HG03575 (cell line): ENCODE results near the gene FBXO15.

ENCODE experiments used
- ATAC-seq: cut with Tn5 transposase; IDR thresholded peaks from one replicate; pipeline ENCODE4 v1.9.1; 2021; ENCODE audit not compliant: unreplicated experiment, insufficient number of reproducible peaks, low FRiP score; ENCODE audit errors: extremely low read depth

The FBXO15 gene

GRCh38 chr18:74163019-74163660, 15.5 kb upstream of the FBXO15 start:
- ATAC-seq = no peak

DNA sequence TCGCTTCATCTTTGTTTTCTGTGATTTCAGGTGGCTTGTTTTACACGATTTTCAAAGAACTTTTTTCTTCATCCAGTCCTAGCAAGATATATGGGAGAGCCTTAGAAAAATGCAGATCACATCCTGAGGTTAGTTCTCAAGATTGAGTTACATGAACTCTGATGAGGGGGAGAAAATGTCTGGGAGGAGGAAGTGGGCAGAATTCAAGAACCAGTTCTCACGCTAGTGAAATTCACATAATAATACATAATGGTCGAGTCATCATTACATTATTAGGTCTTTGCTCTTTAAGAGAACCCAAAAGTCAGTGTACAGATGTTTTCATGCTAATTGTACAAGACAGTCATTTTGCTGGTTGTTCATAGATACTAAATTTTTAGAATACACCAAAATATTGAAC, 7.6 kb upstream of the FBXO15 start:
- ATAC-seq = no peak

DNA sequence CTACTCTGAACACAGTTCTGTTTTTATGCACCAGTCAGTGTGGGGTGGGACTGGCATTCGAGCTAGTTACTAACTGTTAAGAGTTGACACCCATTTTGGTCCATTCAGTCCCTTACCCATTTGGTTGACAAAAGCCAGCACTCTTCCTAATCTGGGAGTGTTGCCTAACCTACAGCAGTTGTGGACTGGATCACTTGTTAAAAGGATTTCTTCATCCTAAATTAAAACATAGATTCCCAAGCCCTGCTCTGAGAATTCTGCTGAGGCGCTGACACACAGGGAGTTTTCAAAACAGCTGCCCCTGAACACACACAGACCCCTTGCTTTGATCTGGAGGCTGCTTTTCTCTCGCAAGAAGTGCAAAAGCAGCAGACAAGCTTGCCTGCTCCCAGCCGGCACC, 7.1 kb upstream of the FBXO15 start:
- ATAC-seq = no peak

DNA sequence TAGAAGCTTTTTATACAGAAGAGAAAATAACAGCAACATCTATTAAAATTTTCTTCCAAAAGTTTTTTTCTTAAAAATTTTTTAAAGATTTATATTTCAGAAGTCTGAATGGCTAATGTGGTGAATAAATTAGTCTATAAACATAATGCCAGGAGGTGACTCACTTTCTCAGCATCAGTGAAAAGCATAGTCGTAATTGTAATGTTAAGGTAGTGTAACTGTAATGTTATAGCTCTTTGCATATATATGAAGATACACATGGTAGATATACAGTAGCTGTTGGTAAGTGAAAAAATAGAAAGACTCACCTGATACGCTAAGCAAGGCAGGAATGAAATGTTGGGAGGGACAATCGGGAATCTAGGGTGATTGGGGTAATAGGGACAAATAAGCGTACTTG, 6.2 kb upstream of the FBXO15 start:
- ATAC-seq = no peak

- ATAC-seq = no peak
Observed at GRCh38 chr18:74153377-74153776, 5.7 kb upstream of the FBXO15 start.

DNA sequence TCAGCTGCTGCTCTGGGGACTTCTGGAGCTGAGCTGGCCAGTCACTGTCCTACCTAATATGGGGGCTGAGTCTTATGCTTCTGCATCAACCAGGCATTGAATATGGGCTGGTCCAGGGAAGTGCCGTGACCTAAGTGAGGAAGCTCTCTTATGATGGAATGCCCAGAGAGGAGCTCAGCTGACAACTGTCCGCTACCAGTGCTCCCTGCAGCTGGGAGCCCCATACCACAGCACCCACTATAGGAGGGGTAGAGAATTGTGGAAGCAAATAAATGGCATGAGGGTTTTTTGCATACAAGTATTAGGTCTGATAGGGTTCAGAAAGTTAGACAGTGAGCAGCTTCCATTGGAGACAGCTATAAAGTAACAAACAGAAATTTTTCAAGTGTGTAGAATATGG, 5.2 kb upstream of the FBXO15 start:
- ATAC-seq = no peak

DNA sequence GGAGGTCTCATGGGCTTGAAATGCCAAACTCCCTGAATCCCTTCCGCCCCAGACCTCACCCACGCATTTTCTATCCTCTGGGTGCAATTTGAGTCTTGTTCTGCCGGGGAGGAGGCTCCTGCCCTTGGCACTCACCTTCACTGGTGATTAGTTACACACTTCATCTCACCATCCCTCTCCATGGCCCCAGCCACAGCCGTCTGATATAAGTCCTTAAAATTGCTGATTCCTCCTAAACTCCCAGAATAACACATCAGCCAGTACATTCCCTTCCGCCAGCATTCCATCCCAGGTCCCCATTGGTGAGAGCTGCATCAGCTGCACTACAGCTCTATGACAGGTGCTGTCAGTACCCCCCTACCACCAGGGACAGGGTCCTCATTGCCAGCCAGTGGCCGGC, 4.6 kb upstream of the FBXO15 start:
- no peak for ATAC-seq

GRCh38 chr18:74149878-74150277, 2.2 kb upstream of the FBXO15 start:
- no peak for ATAC-seq

DNA sequence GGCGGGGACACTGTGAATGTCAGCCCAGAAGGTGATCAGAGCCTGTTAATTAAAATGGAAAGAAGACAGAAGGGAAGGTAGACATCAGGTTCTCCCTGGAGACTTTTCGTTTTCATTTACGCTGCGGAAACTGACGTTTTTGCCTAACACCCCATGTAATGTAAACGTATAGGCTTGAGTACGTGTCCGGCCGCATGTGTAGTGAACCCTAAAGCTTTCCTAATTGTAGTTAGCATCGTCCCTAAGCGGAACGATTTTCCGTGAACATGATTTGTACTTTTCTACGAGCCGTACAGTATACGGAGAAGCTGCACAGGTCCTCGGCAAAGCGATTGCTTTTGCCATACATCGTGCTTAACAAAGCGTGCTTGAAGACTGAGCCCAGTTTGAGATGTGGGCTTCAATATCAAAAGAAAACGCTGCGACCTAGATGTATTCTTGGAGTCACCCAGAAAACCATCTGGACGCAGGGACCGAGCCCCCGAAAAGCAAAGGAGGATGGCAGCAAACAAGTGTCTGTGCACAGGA, 973 bp upstream of the FBXO15 start:
- no peak for ATAC-seq

- ATAC-seq = no peak
Observed at GRCh38 chr18:74147491-74147778, 199 bp downstream of the FBXO15 start.

DNA sequence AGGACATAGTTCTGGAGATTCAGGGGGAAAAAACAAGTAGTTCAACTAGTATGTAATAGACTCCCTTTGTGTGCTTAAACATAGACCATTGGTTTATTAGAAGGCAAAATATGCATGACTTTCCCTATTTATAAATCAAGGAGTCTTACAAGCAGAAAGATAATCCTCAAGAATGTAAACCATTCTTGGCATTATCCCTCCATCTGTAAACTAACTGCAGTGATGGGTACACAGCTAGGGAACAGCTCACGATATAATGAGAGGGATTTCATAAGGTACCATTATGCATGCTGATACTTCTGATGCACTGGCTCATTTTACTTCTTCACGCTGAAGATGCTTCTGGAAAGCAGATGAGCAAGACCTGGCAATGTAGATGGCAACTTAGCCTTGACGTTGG, 878 bp downstream of the FBXO15 start:
- ATAC-seq = no peak

DNA sequence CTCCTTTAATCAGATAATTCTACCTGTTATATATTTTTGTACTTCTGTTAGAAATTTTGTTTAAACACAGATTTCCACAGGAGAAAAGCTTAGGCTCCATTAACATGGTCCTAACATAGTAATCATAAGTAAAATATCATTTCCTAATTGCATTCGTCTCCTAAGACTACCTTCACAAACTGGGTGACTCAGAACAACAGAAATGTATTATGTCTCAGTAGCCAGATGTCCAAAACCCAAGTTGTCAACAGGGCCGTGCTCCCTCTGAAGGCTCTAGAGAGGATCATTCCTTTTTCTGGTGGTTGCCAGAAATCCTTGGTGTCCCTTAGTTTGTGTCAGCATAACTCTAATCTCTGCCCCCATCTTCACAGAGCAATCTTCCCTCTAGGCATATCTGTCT, 5.4 kb downstream of the FBXO15 start:
- no peak for ATAC-seq

- no peak for ATAC-seq
Observed at GRCh38 chr18:74141667-74142066, 6.0 kb downstream of the FBXO15 start.

DNA sequence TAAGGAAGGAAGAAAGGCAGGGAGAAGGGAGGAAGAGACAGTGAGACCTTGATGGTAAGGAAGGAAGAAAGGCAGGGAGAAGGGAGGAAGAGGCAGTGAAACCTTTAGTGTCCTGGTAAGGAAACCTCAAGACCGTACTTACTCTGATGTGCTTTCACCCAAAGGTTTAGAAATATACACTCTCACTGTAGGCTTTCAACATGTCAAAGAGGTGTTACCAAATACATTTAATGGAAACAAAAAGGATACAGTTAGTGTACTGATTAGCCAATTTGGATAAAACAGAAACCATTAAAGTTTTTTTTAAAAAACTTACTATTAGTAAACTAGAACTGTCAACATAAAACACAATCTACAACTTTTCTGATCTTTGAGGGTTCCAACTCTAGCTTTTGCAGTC, 7.1 kb downstream of the FBXO15 start:
- no peak for ATAC-seq

DNA sequence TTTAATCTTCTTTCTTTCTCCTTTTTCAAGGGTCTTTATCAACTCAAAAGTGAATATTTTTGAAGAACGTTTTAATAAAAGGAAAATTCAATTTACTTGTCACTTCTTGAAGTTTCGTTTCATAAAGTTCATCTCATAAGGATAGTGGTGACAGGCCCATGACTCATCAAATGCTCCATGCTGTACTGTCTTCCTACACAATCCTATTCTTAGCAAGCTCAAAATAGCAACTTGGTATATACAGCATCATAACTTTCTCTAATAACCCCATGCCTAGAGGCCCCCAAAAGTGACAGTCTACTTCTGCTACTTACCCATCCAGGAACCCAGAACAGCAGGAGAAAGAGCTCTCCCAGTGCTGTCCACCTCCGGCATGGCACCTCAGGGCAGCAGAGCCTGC, 7.7 kb downstream of the FBXO15 start:
- no peak for ATAC-seq

DNA sequence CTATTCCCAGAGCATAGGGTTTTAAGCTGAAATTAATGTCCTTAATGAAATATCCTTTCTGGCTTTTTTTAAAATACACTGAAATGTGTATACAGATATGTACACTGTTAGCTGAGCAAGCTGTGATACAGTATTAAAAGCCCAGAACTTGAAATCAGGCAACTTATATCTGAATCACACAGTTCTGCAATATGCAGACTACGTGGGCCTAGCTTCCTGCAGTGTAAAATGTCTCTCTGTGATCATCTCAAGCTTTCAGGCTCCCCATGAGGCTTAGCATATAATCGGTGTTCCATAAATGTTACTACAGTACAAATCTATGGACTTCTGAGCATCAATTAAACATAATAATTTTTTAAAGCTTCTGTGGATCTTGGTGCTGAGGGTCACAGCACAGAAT, 8.2 kb downstream of the FBXO15 start:
- no peak for ATAC-seq

- no peak for ATAC-seq
Observed at GRCh38 chr18:74137920-74138538, 9.6 kb downstream of the FBXO15 start.

- ATAC-seq = no peak
Observed at GRCh38 chr18:74132201-74132600, 15.4 kb downstream of the FBXO15 start.

- no peak for ATAC-seq
Observed at GRCh38 chr18:74131124-74131523, 16.5 kb downstream of the FBXO15 start.

DNA sequence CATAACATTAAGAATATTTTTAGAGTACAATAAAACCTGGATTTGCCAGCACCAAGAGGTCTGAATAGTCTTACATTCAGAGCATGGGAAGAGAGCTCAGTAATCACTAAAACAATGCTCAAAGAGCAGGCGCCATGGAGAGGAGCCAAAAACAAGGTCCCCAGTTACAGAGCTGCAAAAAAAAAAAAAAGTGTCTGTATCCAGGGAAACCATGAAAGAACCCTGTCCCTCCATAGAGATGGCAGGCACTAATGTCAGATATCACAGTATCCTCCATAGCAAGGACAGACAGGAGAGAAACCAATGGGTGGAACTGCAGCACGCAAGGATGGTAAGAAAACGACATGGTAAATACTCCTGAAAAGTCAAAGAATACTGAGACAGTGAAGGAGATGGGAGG, 19.5 kb downstream of the FBXO15 start:
- ATAC-seq = no peak
